ENCODE results near the gene TBC1D22B. TPM values are rescaled to one million over a fixed set of nuclear protein-coding genes. Genes with fewer than 3 reads are reported as not detected.

Gene TBC1D22B
- total and polyA plus RNA-seq, 9 of the 15 experiments (the other 6 are each of a cell fraction or from before 2014, with no cell fraction given): 4.8 to 24.2 (median 13.5) TPM

DNA sequence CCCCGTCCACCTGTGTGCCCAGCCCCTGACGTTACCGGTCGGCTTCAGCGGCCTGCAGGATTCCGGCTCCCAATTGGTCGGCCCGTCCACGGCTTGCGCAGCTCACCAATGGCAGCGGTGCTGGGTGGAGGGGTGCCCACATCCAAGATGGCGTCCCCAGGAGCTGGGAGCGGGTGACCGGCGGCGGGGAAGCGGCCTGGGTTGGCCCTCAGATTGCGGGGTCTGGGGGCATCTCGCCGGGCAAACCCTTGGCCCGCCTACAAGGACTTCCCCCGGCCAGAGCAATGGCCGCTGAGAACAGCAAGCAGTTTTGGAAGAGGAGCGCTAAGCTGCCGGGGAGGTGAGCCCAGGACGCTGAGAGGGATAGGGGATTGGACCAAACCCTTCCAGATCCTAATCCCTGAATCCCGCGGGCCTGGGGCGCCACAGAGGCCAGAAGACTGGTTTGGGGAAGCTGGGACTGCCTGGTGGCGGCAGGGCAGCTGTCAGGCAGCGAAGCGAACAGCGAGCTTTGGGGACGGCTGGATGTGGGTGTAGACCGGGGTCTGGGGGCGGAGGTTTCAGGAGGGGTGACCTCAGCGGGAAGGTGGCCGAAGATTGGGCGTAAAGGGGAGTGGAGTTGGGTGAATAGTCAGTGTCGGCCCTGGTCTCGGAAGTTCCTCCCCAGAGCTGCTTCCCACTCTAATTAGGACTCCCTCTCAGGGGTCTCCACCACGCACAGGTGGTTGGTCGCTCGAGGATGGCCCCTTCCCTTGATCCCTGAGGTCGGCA is at the start of gene TBC1D22B, which contains the start of gene TMEM217 (continued):
- TF ChIP-seq, protein P1, sequence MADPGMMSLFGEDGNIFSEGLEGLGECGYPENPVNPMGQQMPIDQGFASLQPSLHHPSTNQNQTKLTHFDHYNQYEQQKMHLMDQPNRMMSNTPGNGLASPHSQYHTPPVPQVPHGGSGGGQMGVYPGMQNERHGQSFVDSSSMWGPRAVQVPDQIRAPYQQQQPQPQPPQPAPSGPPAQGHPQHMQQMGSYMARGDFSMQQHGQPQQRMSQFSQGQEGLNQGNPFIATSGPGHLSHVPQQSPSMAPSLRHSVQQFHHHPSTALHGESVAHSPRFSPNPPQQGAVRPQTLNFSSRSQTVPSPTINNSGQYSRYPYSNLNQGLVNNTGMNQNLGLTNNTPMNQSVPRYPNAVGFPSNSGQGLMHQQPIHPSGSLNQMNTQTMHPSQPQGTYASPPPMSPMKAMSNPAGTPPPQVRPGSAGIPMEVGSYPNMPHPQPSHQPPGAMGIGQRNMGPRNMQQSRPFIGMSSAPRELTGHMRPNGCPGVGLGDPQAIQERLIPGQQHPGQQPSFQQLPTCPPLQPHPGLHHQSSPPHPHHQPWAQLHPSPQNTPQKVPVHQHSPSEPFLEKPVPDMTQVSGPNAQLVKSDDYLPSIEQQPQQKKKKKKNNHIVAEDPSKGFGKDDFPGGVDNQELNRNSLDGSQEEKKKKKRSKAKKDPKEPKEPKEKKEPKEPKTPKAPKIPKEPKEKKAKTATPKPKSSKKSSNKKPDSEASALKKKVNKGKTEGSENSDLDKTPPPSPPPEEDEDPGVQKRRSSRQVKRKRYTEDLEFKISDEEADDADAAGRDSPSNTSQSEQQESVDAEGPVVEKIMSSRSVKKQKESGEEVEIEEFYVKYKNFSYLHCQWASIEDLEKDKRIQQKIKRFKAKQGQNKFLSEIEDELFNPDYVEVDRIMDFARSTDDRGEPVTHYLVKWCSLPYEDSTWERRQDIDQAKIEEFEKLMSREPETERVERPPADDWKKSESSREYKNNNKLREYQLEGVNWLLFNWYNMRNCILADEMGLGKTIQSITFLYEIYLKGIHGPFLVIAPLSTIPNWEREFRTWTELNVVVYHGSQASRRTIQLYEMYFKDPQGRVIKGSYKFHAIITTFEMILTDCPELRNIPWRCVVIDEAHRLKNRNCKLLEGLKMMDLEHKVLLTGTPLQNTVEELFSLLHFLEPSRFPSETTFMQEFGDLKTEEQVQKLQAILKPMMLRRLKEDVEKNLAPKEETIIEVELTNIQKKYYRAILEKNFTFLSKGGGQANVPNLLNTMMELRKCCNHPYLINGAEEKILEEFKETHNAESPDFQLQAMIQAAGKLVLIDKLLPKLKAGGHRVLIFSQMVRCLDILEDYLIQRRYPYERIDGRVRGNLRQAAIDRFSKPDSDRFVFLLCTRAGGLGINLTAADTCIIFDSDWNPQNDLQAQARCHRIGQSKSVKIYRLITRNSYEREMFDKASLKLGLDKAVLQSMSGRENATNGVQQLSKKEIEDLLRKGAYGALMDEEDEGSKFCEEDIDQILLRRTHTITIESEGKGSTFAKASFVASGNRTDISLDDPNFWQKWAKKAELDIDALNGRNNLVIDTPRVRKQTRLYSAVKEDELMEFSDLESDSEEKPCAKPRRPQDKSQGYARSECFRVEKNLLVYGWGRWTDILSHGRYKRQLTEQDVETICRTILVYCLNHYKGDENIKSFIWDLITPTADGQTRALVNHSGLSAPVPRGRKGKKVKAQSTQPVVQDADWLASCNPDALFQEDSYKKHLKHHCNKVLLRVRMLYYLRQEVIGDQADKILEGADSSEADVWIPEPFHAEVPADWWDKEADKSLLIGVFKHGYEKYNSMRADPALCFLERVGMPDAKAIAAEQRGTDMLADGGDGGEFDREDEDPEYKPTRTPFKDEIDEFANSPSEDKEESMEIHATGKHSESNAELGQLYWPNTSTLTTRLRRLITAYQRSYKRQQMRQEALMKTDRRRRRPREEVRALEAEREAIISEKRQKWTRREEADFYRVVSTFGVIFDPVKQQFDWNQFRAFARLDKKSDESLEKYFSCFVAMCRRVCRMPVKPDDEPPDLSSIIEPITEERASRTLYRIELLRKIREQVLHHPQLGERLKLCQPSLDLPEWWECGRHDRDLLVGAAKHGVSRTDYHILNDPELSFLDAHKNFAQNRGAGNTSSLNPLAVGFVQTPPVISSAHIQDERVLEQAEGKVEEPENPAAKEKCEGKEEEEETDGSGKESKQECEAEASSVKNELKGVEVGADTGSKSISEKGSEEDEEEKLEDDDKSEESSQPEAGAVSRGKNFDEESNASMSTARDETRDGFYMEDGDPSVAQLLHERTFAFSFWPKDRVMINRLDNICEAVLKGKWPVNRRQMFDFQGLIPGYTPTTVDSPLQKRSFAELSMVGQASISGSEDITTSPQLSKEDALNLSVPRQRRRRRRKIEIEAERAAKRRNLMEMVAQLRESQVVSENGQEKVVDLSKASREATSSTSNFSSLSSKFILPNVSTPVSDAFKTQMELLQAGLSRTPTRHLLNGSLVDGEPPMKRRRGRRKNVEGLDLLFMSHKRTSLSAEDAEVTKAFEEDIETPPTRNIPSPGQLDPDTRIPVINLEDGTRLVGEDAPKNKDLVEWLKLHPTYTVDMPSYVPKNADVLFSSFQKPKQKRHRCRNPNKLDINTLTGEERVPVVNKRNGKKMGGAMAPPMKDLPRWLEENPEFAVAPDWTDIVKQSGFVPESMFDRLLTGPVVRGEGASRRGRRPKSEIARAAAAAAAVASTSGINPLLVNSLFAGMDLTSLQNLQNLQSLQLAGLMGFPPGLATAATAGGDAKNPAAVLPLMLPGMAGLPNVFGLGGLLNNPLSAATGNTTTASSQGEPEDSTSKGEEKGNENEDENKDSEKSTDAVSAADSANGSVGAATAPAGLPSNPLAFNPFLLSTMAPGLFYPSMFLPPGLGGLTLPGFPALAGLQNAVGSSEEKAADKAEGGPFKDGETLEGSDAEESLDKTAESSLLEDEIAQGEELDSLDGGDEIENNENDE (IDR thresholded peaks at IDR 0.05; ENCODE audit: low read depth, low read length): no peak
- no peak for TF ChIP-seq U2AF2 (optimal IDR thresholded peaks at IDR 0.05; ENCODE audit: low read depth, low read length)
- TF ChIP-seq, protein P2, sequence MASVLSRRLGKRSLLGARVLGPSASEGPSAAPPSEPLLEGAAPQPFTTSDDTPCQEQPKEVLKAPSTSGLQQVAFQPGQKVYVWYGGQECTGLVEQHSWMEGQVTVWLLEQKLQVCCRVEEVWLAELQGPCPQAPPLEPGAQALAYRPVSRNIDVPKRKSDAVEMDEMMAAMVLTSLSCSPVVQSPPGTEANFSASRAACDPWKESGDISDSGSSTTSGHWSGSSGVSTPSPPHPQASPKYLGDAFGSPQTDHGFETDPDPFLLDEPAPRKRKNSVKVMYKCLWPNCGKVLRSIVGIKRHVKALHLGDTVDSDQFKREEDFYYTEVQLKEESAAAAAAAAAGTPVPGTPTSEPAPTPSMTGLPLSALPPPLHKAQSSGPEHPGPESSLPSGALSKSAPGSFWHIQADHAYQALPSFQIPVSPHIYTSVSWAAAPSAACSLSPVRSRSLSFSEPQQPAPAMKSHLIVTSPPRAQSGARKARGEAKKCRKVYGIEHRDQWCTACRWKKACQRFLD (CRISPR knock-in tag; IDR thresholded peaks at IDR 0.05): peak; percentile 77; the same call in 1 of the 2 replicates
- TF ChIP-seq, protein P3, sequence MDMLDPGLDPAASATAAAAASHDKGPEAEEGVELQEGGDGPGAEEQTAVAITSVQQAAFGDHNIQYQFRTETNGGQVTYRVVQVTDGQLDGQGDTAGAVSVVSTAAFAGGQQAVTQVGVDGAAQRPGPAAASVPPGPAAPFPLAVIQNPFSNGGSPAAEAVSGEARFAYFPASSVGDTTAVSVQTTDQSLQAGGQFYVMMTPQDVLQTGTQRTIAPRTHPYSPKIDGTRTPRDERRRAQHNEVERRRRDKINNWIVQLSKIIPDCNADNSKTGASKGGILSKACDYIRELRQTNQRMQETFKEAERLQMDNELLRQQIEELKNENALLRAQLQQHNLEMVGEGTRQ (CRISPR knock-in tag; IDR thresholded peaks at IDR 0.05): no peak
- TF ChIP-seq, protein P4, sequence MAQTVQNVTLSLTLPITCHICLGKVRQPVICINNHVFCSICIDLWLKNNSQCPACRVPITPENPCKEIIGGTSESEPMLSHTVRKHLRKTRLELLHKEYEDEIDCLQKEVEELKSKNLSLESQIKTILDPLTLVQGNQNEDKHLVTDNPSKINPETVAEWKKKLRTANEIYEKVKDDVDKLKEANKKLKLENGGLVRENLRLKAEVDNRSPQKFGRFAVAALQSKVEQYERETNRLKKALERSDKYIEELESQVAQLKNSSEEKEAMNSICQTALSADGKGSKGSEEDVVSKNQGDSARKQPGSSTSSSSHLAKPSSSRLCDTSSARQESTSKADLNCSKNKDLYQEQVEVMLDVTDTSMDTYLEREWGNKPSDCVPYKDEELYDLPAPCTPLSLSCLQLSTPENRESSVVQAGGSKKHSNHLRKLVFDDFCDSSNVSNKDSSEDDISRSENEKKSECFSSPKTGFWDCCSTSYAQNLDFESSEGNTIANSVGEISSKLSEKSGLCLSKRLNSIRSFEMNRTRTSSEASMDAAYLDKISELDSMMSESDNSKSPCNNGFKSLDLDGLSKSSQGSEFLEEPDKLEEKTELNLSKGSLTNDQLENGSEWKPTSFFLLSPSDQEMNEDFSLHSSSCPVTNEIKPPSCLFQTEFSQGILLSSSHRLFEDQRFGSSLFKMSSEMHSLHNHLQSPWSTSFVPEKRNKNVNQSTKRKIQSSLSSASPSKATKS (CRISPR knock-in tag; IDR thresholded peaks at IDR 0.05): no peak
- peak; percentile 66; the same call in 1 of the 2 replicates for TF ChIP-seq PML (IDR thresholded peaks at IDR 0.05; ENCODE audit: low read length)
- no peak for TF ChIP-seq POLR3A (IDR thresholded peaks at IDR 0.05; ENCODE audit: borderline replicate concordance, extremely low read depth, insufficient read depth, insufficient read length)
- TF ChIP-seq PURB (CRISPR knock-in tag; IDR thresholded peaks at IDR 0.05; ENCODE audit: low read depth): no peak
- no peak for TF ChIP-seq MYBL2 (IDR thresholded peaks at IDR 0.05; ENCODE audit: low read depth)
- no peak for TF ChIP-seq MYBL2 (CRISPR knock-in tag; IDR thresholded peaks at IDR 0.05; ENCODE audit: borderline replicate concordance)
